GM19395 (cell line): Measurements from ENCODE around the gene GATAD2A.
"Not testable (repeated sequence)": the region's sequence is repeated elsewhere in the genome, so short reads cannot be mapped to it uniquely, and the experiment has no call there.

Experiments
- ATAC-seq: cut with Tn5 transposase; IDR thresholded peaks from one replicate; pipeline ENCODE4 v1.9.1; 2021; ENCODE audit warnings: mild to moderate bottlenecking, moderate library complexity; ENCODE audit not compliant: unreplicated experiment

Gene GATAD2A

DNA sequence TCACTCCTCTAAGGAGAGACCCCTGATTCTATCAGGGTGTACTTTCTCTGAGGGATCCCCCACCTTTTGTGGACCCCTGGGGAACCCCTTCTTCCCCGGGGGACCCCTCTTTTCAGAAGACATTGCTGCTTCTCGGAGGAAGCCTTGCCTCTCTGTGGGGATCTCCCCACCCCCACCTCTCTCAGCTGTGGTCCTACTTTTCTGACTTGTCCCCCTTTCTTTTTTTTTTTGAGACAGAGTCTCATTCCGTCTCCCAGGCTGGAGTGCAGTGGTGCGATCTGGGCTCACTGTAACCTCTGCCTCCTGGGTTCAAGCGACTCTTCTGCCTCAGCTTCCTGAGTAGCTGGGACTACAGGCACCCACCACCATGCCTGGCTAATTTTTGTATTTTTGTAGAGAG, 18.4 kb upstream of the GATAD2A start:
- no peak for ATAC-seq

- no peak for ATAC-seq
Observed at GRCh38 chr19:19388568-19389555, 16.6 kb upstream of the GATAD2A start.

- ATAC-seq = not testable (repeated sequence)
Observed at GRCh38 chr19:19389683-19390082, 15.8 kb upstream of the GATAD2A start.

DNA sequence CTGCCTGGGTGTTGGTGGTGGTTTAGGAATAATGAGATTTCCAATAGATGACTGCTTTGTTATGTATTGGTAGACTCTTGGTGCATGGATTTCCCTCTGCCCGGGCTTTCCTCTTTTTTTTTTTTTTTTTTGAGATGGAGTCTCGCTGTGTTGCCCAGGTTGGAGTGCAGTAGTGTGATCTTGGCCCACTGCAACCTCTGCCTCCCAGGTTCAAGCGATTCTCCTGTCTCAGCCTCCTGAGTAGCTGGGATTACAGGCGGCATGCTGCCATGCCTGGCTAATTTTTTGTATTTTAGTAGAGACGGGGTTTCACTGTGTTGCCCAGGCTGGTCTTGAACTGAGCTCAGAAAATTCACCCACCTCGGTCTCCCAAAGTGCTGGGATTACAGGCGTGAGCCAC, 11.1 kb upstream of the GATAD2A start:
- ATAC-seq = not testable (repeated sequence)

DNA sequence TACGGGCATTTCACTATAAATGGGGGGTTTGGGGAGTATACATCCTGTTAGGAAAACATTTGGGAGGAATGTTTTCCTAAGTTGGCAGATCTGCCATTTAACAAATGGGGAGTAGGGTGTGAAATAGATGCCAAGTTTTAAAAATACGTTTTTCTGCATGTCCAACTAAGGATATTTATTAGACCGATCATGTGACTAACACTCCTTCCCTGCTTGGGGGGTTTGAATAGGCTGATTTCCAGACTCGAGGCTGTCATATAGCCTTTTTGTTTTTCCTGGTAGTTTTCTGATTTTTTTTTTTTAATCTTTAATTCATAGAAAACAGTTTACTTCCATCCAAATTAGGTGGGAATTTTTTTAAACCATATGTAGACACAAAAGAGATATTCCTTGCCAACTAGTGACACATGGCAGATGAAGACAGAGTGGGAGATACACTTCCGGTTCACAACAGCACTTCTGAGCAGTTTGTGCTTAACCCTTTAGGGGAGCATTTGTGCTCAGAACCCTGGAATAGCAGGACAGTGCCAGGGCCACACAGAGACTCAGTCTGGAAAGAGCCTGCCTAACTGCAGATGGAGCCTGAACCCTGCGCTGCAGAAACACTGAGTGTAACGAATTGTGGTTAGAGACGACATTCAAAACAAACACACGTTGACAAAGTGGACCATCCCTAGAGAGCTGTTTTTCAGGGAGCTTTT, 5.6 kb upstream of the GATAD2A start:
- no peak for ATAC-seq

GRCh38 chr19:19402656-19403372, 2.7 kb upstream of the GATAD2A start:
- ATAC-seq = no peak

DNA sequence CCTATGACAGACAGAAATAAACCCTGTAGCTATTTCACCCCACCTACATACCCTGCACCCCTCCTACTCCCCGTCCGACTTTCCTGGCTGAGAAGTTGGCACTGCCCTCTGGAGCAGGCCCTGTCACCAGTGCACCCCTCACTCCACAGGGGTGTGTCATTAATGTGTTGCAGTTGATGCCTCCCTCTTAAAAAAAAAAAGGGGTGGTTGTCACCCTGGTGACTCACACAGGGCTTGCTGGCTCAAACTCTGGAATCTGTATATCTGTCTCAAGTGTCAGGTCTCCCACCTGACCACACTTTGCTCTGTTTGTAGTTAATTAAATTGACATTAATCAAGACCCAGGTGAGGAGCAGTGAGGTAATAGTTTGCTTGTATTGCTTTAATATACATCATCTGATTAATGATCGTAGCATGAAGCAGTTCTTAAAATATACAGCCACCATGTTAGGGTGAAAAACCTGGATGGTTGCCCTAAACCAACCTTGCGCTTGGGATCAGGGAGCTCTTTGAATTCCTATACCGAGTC, 2.0 kb upstream of the GATAD2A start:
- ATAC-seq = no peak

- ATAC-seq = no peak
Observed at GRCh38 chr19:19405971-19406877, 749 bp downstream of the GATAD2A start.

GRCh38 chr19:19406878-19407632, 1.6 kb downstream of the GATAD2A start:
- ATAC-seq = no peak

GRCh38 chr19:19407633-19407930, 2.1 kb downstream of the GATAD2A start:
- ATAC-seq = no peak

- no peak for ATAC-seq
Observed at GRCh38 chr19:19409205-19409604, 3.7 kb downstream of the GATAD2A start.

GRCh38 chr19:19409631-19410030, 4.2 kb downstream of the GATAD2A start:
- no peak for ATAC-seq

GRCh38 chr19:19410553-19411550, 5.4 kb downstream of the GATAD2A start:
- ATAC-seq = no peak

DNA sequence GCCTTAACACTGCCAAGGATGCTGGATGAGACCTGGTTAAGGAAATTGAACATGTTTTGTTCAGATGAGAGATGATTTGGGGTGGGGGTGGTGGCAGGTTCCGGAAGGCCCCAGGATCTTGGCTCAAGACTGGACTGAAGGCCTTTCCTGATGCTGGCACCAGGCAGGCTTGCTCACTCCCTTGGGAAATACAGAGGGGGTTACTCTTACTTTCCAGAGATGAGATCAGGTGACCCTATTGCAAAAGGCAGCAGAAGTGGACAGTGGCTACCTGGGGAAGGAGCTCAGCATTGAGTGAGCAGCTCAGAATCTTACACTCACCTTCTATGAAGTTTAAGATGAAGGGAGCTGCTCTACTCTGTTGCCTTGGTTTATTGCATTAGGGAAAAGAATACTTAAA, 10.8 kb downstream of the GATAD2A start:
- ATAC-seq = no peak

DNA sequence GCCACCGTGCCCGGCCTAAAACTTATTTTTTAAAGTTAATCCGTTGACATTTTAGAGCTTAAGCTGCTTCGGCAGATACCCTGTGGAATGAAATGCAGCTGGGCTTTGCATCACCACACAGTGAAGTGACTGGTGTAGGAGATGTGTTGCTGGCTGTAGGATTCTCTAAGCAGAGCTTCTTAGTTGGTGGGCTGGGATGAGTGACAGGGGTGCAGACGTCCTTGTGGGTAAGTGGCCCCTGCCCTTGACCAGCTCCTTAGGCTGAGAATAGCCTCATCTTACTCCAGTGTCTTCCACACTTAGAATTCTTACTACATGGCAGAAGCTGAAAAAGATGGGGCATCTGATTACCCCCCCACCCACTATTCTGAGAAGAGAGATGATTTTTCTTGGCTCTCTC, 11.6 kb downstream of the GATAD2A start:
- no peak for ATAC-seq

- ATAC-seq = no peak
Observed at GRCh38 chr19:19417628-19418245, 12.3 kb downstream of the GATAD2A start.

- ATAC-seq = no peak
Observed at GRCh38 chr19:19418555-19419260, 13.2 kb downstream of the GATAD2A start.
